ENCODE data around the gene PIGW. TPM values are rescaled to one million over a fixed set of nuclear protein-coding genes. Genes with fewer than 3 reads are reported as not detected.

PIGW gene
- total and polyA plus RNA-seq, 2 donors (not counting 1 experiment from before 2014, with no cell fraction given): 2.6 to 10.1 TPM

DNA sequence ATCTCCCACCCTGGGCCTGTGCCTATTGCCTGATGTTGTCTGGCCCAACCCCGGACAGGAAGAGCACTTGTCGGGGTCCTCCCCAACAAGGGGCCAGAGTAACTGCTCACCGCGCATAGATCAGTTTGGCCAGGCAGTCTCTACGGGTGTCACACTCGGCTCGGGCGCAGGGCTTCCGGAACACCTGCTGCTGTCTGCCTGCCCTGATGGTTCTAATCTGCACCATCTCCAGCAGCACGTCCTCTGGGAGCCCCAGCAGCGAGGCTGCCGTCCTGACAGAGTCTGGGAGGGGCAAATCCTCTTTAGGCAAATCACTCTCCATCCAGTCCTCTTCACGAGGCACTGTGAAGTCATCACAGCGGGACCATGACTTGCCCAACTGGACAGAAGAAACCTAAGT lies 24.2 kb upstream of the PIGW start:
- H3K36me3 ChIP-seq (ENCODE audit: control insufficient read depth, insufficient read depth, low read length): peaks cover 13% of the 10 kb centered on the region
- no peak overlapping the region for H3K9ac ChIP-seq (ENCODE audit: insufficient read depth, low read length)
- H3K79me2 ChIP-seq (ENCODE audit: control insufficient read depth, insufficient read depth, low read length): no peaks in the 10 kb centered on the region
- DNase-seq (ENCODE audit: low read depth in 2 of 2): no peak
- H2AFZ ChIP-seq (ENCODE audit: low read length): no peak overlapping the region
- H3K27ac ChIP-seq (ENCODE audit: insufficient read depth, low read length): no peak overlapping the region
- H3K4me2 ChIP-seq (ENCODE audit: extremely low read depth, insufficient read depth, low read length): no peak overlapping the region
- no peak overlapping the region for H3K4me3 ChIP-seq (replicated peaks in 1 of 4; ENCODE audit: control extremely low read depth in 1 of 4, insufficient read depth in 1 of 4, low read depth in 3 of 4, low read length in 4 of 4)
- H4K20me1 ChIP-seq (ENCODE audit: control insufficient read depth, extremely low read depth, insufficient read depth, low read length): no peaks in the 10 kb centered on the region
- no peaks in the 10 kb centered on the region for H3K9me3 ChIP-seq (ENCODE audit: control insufficient read depth, insufficient read depth, low read depth, low read length)
- H3K27me3 ChIP-seq (ENCODE audit: control insufficient read depth, insufficient read depth, low read length): no peaks in the 10 kb centered on the region
- H3K4me1 ChIP-seq (ENCODE audit: control insufficient read depth, extremely low read depth, insufficient read depth, low read length): no peaks in the 10 kb centered on the region
- TF ChIP-seq, protein P1, sequence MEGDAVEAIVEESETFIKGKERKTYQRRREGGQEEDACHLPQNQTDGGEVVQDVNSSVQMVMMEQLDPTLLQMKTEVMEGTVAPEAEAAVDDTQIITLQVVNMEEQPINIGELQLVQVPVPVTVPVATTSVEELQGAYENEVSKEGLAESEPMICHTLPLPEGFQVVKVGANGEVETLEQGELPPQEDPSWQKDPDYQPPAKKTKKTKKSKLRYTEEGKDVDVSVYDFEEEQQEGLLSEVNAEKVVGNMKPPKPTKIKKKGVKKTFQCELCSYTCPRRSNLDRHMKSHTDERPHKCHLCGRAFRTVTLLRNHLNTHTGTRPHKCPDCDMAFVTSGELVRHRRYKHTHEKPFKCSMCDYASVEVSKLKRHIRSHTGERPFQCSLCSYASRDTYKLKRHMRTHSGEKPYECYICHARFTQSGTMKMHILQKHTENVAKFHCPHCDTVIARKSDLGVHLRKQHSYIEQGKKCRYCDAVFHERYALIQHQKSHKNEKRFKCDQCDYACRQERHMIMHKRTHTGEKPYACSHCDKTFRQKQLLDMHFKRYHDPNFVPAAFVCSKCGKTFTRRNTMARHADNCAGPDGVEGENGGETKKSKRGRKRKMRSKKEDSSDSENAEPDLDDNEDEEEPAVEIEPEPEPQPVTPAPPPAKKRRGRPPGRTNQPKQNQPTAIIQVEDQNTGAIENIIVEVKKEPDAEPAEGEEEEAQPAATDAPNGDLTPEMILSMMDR (conservative IDR thresholded peaks at IDR 0.05 in 1 of 2, IDR thresholded peaks at IDR 0.05 in 1 of 2; ENCODE audit: low read depth in 1 of 2, low read length in 2 of 2): no peak

DNA sequence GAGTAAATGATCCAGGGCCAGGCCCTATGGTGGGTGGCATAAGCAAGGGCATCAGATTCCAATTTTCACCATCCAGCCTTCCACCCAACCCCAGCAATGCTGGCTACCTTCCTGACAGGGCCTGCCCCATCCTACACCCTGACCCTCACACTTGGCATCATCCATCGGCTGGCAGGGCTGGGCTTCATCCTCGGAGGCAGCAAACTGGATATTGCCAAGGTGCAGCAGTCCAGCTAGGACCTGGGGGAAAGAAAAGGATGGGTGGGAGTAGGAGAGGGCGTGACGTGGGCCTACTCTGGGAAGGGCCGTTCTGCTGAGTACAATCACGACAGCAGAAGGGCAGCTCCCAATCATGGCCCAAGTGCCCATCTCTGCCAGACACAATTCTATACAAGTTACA lies 23.6 kb upstream of the PIGW start:
- H2AFZ ChIP-seq (ENCODE audit: low read length): no peak overlapping the region
- no peaks in the 10 kb centered on the region for H3K79me2 ChIP-seq (ENCODE audit: control insufficient read depth, insufficient read depth, low read length)
- no peaks in the 10 kb centered on the region for H4K20me1 ChIP-seq (ENCODE audit: control insufficient read depth, extremely low read depth, insufficient read depth, low read length)
- no peaks in the 10 kb centered on the region for H3K9me3 ChIP-seq (ENCODE audit: control insufficient read depth, insufficient read depth, low read depth, low read length)
- H3K4me3 ChIP-seq (replicated peaks in 1 of 4; ENCODE audit: control extremely low read depth in 1 of 4, insufficient read depth in 1 of 4, low read depth in 3 of 4, low read length in 4 of 4): no peak overlapping the region
- no peaks in the 10 kb centered on the region for H3K4me1 ChIP-seq (ENCODE audit: control insufficient read depth, extremely low read depth, insufficient read depth, low read length)
- no peak for TF ChIP-seq EZH2 (IDR thresholded peaks at IDR 0.05; ENCODE audit: low read length, missing control alignments)
- TF ChIP-seq, protein P1 (conservative IDR thresholded peaks at IDR 0.05 in 1 of 2, IDR thresholded peaks at IDR 0.05 in 1 of 2; ENCODE audit: low read depth in 1 of 2, low read length in 2 of 2): no peak
- no peak overlapping the region for H3K4me2 ChIP-seq (ENCODE audit: extremely low read depth, insufficient read depth, low read length)
- no peak for DNase-seq (ENCODE audit: low read depth in 2 of 2)
- no peak overlapping the region for H3K9ac ChIP-seq (ENCODE audit: insufficient read depth, low read length)
- no peaks in the 10 kb centered on the region for H3K27me3 ChIP-seq (ENCODE audit: control insufficient read depth, insufficient read depth, low read length)
- H3K36me3 ChIP-seq (ENCODE audit: control insufficient read depth, insufficient read depth, low read length): peaks cover 14% of the 10 kb centered on the region
- H3K27ac ChIP-seq (ENCODE audit: insufficient read depth, low read length): no peak overlapping the region

DNA sequence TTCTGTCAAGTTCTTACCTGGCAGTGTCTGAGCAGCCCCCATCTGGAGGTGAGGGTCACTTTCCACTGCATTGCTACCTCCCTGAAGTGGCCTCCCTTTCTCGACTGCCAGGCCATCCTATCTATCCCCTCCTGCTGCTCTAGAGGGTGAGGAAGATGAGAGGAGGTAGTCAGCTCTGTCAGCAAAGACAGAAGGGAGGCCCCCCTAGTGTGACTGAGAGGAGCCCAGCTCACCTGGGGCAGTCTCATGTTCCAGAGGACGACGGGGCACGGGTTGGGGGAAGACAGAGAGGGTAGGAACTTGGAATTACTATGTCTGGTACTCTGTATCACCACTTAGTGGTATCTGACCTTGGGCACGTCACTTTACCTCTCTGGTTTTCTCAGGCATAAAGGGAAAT lies 22.1 kb upstream of the PIGW start:
- H4K20me1 ChIP-seq (ENCODE audit: control insufficient read depth, extremely low read depth, insufficient read depth, low read length): no peaks in the 10 kb centered on the region
- no peak for DNase-seq (ENCODE audit: low read depth in 2 of 2)
- H3K4me2 ChIP-seq (ENCODE audit: extremely low read depth, insufficient read depth, low read length): no peak overlapping the region
- TF ChIP-seq, protein P1 (conservative IDR thresholded peaks at IDR 0.05 in 1 of 2, IDR thresholded peaks at IDR 0.05 in 1 of 2; ENCODE audit: low read depth in 1 of 2, low read length in 2 of 2): no peak
- no peak for TF ChIP-seq EZH2 (IDR thresholded peaks at IDR 0.05; ENCODE audit: low read length, missing control alignments)
- no peak overlapping the region for H2AFZ ChIP-seq (ENCODE audit: low read length)
- no peaks in the 10 kb centered on the region for H3K27me3 ChIP-seq (ENCODE audit: control insufficient read depth, insufficient read depth, low read length)
- H3K4me3 ChIP-seq (replicated peaks in 1 of 4; ENCODE audit: control extremely low read depth in 1 of 4, insufficient read depth in 1 of 4, low read depth in 3 of 4, low read length in 4 of 4): no peak overlapping the region
- no peak overlapping the region for H3K27ac ChIP-seq (ENCODE audit: insufficient read depth, low read length)
- no peak overlapping the region for H3K9ac ChIP-seq (ENCODE audit: insufficient read depth, low read length)
- H3K4me1 ChIP-seq (ENCODE audit: control insufficient read depth, extremely low read depth, insufficient read depth, low read length): no peaks in the 10 kb centered on the region
- H3K79me2 ChIP-seq (ENCODE audit: control insufficient read depth, insufficient read depth, low read length): no peaks in the 10 kb centered on the region
- no peaks in the 10 kb centered on the region for H3K9me3 ChIP-seq (ENCODE audit: control insufficient read depth, insufficient read depth, low read depth, low read length)
- H3K36me3 ChIP-seq (ENCODE audit: control insufficient read depth, insufficient read depth, low read length): peaks cover 11% of the 10 kb centered on the region
